NCI-H82 (cell line): Measurements from ENCODE around the gene CMBL.
"Not testable (repeated sequence)": the region's sequence is repeated elsewhere in the genome, so short reads cannot be mapped to it uniquely, and the experiment has no call there.

ENCODE experiments used
- DNase-seq: peaks from one replicate; lab custom pipeline; 2025; lab: John Stamatoyannopoulos, UW

The CMBL gene

GRCh38 chr5:10307206-10308148, at the start of gene CMBL:
TSS of gene CMBL (minus strand) at chr5:10307902. CDS start at chr5:10290762, 17,140 bp downstream.
- DNase-seq = peak; percentile 80

GRCh38 chr5:10355071-10355889, 47.6 kb upstream of the CMBL start:
- peak; percentile 25 for DNase-seq

GRCh38 chr5:10354048-10354872, 46.6 kb upstream of the CMBL start:
- DNase-seq = peak; percentile 54

GRCh38 chr5:10353241-10354047, 45.7 kb upstream of the CMBL start, which contains the start of gene MARCHF6:
TSS of gene MARCHF6 (plus strand) at chr5:10353695. CDS start at chr5:10353899, 204 bp downstream.
- peak; percentile 95 for DNase-seq

GRCh38 chr5:10352430-10353240, 44.9 kb upstream of the CMBL start:
- peak; percentile 76 for DNase-seq

- no peak for DNase-seq
These were observed 44.2 kb upstream of the CMBL start for GRCh38 chr5:10351919-10352318.

- DNase-seq = no peak
These were observed 43.6 kb upstream of the CMBL start for GRCh38 chr5:10351199-10351905.

- DNase-seq = no peak
These were observed 40.6 kb upstream of the CMBL start for GRCh38 chr5:10348258-10348657.

- not testable (repeated sequence) for DNase-seq
These were observed 36.9 kb upstream of the CMBL start for GRCh38 chr5:10344461-10345106.

- no peak for DNase-seq
These were observed 35.8 kb upstream of the CMBL start for GRCh38 chr5:10343486-10343885.

- DNase-seq = no peak
These were observed 32.3 kb upstream of the CMBL start for GRCh38 chr5:10339958-10340357.

GRCh38 chr5:10339058-10339811, 31.5 kb upstream of the CMBL start:
- peak; percentile 47 for DNase-seq

GRCh38 chr5:10338686-10339057, 31.0 kb upstream of the CMBL start:
- no peak for DNase-seq

GRCh38 chr5:10337986-10338385, 30.3 kb upstream of the CMBL start:
- no peak for DNase-seq

- DNase-seq = no peak
These were observed 29.4 kb upstream of the CMBL start for GRCh38 chr5:10337107-10337506.

- no peak for DNase-seq
These were observed 28.2 kb upstream of the CMBL start for GRCh38 chr5:10335711-10336470.

- DNase-seq = no peak
These were observed 27.1 kb upstream of the CMBL start for GRCh38 chr5:10334831-10335230.
